Amniotic epithelial cell (primary cell): ENCODE results near the gene GPBP1.
A peak's percentile ranks its signal among the peaks of the same experiment; 100 is the strongest.
"Not testable (repeated sequence)": the region's sequence is repeated elsewhere in the genome, so short reads cannot be mapped to it uniquely, and the experiment has no call there.

Source experiments
- DNase-seq: peaks from one replicate; pipeline ENCODE4 v3.0.0-alpha.2; 2010; ENCODE audit warnings: low read depth

GPBP1 gene

DNA sequence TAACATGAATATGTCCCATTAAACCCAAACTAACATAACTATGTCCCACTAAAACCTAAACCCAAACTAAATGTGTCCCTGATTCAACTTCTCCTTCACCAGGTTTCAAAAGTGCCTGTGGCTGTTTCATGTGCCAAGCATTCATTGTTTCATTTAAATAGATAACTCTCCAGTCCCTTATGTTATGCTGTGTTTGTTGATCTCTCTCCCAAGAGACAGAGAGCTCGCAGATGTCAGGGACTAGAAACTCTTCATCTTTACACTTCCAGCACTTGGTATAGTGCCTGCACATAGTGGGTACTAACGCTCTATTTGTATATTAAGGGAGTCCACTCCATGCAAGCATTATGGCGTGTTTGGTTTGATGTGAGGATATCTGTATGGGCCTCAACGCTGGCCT is 118.0 kb downstream of the GPBP1 start:
- DNase-seq = no peak

DNA sequence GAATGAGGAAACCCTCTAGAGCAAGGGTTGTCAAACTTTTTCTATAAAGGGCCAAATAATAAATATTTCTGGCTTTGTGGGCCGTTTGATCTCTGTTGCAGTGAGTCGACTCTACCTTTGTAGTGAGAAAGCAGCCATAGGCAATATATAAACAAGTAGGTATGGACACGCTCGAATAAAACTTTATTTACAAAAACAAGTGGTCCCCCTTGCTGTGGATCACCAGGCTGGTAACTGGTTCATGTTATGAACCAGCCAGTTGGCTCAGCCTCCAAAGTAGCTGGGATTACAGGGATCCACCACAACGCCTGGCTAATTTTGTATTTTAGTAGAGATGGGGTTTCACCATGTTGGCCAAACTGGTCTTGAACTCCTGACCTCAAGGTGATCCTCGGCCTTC is 118.5 kb downstream of the GPBP1 start:
- DNase-seq = no peak

DNA sequence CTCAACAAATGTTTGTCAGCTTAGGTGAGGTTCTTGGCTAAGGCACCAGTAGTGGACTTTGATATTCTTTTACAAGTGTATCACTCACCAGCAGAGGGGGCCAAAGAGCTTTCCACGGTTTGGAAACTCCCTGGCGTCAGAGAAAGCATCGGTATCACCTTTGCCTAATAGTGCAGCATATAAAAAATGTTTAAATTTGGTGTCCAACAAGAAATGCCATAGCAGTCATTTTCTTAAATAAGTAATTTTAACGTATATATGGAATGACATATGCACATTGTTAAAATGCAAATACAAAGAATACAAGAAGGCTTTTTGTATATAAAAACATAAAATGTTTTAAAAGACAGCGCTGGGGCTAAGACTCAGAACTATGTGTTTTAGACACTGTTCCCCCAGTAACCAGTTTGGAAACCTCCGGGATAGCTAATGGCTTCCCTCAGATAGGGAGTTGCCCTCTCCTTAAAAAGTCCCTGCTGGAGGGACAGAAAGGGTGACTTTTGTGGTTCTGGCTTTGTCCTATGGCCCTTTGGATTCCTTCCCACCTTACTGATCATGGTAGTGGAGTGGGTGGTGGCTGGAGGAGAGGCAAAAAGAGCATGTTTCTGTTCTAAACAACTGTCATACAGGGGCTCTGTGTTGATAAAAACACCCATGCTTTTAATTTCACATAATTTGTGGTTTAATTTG is 124.6 kb downstream of the GPBP1 start:
- peak; percentile 71 for DNase-seq

DNA sequence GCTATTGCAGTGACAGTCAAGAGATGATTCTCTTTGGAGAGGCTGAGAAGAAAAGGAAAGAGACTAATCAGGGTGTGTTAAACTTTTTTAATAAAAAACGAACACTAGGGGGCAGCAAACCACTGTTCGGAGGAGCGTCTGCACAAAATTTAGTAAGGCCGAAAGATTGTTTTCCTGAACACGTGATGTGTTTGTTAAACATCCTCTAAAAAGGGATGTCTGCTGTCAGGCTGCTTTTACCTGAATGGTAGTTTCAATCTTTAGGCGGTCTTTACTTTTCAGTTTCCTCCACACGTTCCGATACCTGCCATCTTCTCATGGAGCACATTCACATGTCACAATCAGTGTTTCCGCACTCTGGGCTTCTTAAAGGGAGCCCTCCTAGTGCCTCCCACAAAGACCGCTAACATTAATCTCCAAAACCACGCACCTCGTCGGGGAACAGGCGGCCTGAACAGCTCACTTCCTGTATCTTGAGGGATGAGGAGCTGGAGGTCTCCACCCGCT is 125.2 kb downstream of the GPBP1 start:
- DNase-seq = peak; percentile 87

DNA sequence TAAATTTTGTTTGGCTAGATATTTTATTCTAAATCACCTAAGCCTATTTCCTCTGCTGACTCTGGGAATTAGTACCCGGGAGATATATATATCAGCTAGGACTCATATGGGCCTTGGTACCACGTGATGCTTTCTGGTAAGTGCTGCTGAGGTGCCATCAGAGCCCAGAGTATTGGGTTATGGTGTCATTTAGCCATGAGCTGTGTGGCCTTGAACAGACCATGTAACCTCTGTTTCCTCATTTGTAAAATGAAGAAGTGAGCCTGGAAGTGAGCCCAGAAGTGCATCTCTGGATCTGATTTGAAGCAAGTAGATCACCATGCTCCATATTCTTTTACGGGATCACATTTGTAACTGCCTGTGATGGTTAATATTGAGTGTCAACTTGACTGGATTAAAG is 126.1 kb downstream of the GPBP1 start:
- no peak for DNase-seq

- DNase-seq = peak; percentile 55
Measured at GRCh38 chr5:57302164-57302563, 128.3 kb downstream of the GPBP1 start.

- DNase-seq = no peak
Measured at GRCh38 chr5:57302643-57303042, 128.8 kb downstream of the GPBP1 start.

DNA sequence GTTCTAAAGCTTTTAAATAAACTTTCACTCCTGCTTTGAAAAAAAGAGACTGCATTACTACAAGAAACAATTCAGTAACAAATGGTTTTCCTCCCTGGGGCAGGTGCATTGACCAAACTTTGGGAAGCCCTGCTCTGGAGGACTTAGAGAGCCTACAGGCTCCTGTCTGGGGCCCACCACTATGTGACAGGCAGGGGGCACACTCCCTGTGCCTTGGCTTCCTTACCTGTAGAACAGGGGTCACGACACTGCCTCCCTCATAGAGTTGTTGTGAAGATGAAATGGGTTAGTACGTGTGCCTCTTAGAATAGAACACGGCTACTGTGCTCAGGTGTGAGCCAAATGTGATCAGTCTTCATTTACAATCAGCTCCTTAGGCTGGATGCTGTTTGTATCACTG is 130.1 kb downstream of the GPBP1 start:
- DNase-seq = no peak

- DNase-seq = no peak
Measured at GRCh38 chr5:57304931-57305330, 131.1 kb downstream of the GPBP1 start.

DNA sequence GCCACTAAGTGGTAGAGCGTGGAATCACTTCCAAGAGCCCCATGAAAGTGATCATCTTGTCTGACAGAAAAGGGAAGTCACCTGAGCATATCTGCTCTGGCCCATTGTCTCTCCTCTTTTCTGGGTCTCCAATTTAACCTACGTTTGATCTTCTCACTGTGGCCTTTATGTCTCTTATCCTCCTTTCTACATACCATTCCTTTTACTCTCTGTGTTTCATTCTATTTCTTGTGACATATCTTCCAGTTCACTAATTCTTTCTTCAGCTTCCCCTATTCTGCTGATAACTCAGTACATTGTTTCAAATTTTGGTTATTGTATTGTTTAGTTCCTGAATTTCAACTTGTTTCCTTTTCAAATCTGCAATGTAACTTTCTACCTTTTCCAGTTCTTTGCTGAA is 132.5 kb downstream of the GPBP1 start:
- DNase-seq = no peak

DNA sequence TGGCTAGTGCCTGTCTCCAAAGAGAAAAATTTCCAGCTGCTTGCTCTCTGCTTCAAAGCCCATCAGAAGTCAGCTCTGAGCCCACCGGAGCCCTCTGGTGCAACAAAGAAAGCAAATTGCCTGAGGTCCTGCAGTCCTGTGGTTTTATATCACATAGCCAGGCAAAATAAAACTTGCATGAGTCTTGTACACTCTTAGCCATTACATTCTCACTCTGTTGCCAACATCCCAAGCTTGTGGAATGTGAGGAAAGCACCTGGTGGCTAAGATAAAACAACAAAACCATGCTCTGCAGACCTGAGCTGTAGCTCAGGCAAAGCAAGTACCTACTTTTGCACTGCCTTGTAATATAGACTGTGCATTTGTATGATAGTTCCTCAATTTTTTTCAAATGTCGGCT is 133.7 kb downstream of the GPBP1 start:
- DNase-seq = no peak

GRCh38 chr5:57309022-57309421 is 135.2 kb downstream of the GPBP1 start:
- DNase-seq = not testable (repeated sequence)

DNA sequence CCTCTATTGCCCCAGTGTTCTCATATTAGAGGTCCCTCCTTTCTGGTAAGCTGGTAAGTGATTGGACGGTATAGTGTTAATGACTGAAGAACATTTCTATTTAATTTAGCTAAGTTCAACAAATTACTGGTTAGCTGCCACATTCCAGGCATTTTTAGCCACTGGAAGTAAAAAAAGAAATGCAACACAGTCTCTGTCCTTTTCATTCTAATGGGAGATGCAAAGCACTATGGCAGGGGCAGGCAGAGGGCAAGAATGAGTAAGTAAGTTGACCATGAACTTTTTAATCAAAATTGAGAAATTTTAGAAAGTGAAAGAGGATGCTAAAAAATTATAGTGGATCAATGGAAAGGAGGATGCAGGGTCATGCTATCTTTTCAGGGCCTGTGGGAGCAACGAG is 137.4 kb downstream of the GPBP1 start:
- DNase-seq = no peak

GRCh38 chr5:57311921-57312735 is 138.3 kb downstream of the GPBP1 start:
- peak; percentile 27 for DNase-seq

- no peak for DNase-seq
Measured at GRCh38 chr5:57313716-57314115, 139.9 kb downstream of the GPBP1 start.
